SK-N-SH treated with all-trans-retinoic acid at 6 μM for 48 hours (cell line): ENCODE measurements around the gene PRKAG2.
A peak's percentile ranks its signal among the peaks of the same experiment; 100 is the strongest.

Experiments used
- ATAC-seq: fragments of 200-7000 bp; cut with Tn5 transposase; 3 replicates; pipeline ENCODE4 v1.9.1; 2020; ENCODE audit warnings: mild to moderate bottlenecking, moderate library complexity
- BACH2 ChIP-seq: fragments of 250-450 bp; sonication (Bioruptor Pico); IDR thresholded peaks from 2 replicates; pipeline ENCODE4 v1.9.0; 2021; ENCODE audit warnings: mild to moderate bottlenecking, borderline replicate concordance
- CSDC2 ChIP-seq: fragments of 250-450 bp; sonication (Bioruptor Pico); IDR thresholded peaks from 2 replicates; pipeline ENCODE4 v1.5.0; 2020; ENCODE audit warnings: mild to moderate bottlenecking, moderate library complexity
- CSRNP3 ChIP-seq: fragments of 250-450 bp; sonication (Bioruptor Pico); IDR thresholded peaks from 2 replicates; pipeline ENCODE4 v1.5.1; 2021; ENCODE audit warnings: mild to moderate bottlenecking, moderate library complexity
- ESRRG ChIP-seq: fragments of 250-450 bp; sonication (Bioruptor Pico); IDR thresholded peaks from 2 replicates; pipeline ENCODE4 v1.6.1; 2021; ENCODE audit warnings: mild to moderate bottlenecking
- GLIS3 ChIP-seq: fragments of 250-450 bp; sonication (Bioruptor Pico); IDR thresholded peaks from 2 replicates; pipeline ENCODE4 v1.5.0; 2020; ENCODE audit warnings: mild to moderate bottlenecking, moderate library complexity
- ISL1 ChIP-seq: fragments of 250-450 bp; sonication (Bioruptor Pico); IDR thresholded peaks from 2 replicates; pipeline ENCODE4 v2.1.2; 2022; ENCODE audit warnings: mild to moderate bottlenecking, moderate library complexity
- OSR1 ChIP-seq: fragments of 250-450 bp; sonication (Bioruptor Pico); IDR thresholded peaks from 2 replicates; pipeline ENCODE4 v1.8.0; 2022; ENCODE audit warnings: moderate library complexity, mild to moderate bottlenecking, inconsistent platforms
- PATZ1 ChIP-seq: fragments of 250-450 bp; sonication (Bioruptor Pico); IDR thresholded peaks from 2 replicates; pipeline ENCODE4 v1.8.0; 2020; ENCODE audit warnings: mild to moderate bottlenecking, moderate library complexity, borderline replicate concordance
- POU6F1 ChIP-seq: fragments of 250-450 bp; sonication (Bioruptor Pico); IDR thresholded peaks from 2 replicates; pipeline ENCODE4 v1.8.0; 2021; ENCODE audit warnings: low read depth, mild to moderate bottlenecking, moderate library complexity, borderline replicate concordance
- PPARA ChIP-seq: fragments of 250-450 bp; sonication (Bioruptor Pico); IDR thresholded peaks from 2 replicates; pipeline ENCODE4 v1.5.0; 2020; ENCODE audit warnings: mild to moderate bottlenecking, borderline replicate concordance
- RARB ChIP-seq: fragments of 250-450 bp; sonication (Bioruptor Pico); IDR thresholded peaks from 2 replicates; pipeline ENCODE4 v1.8.0; 2021; ENCODE audit warnings: mild to moderate bottlenecking, moderate library complexity
- SNAI2 ChIP-seq: fragments of 250-450 bp; sonication (Bioruptor Pico); IDR thresholded peaks from 2 replicates; pipeline ENCODE4 v1.5.0; 2020; ENCODE audit warnings: mild to moderate bottlenecking, moderate library complexity
- TCF4 ChIP-seq: fragments of 250-450 bp; sonication (Bioruptor Pico); IDR thresholded peaks from 2 replicates; pipeline ENCODE4 v1.8.0; 2021; ENCODE audit warnings: mild to moderate bottlenecking, moderate library complexity, borderline replicate concordance
- TOX ChIP-seq: fragments of 250-450 bp; sonication (Bioruptor Pico); IDR thresholded peaks from 2 replicates; pipeline ENCODE4 v1.8.0; 2021; ENCODE audit warnings: mild to moderate bottlenecking, moderate library complexity, borderline replicate concordance
- TSHZ2 ChIP-seq: fragments of 250-450 bp; sonication (Bioruptor Pico); IDR thresholded peaks from 2 replicates; pipeline ENCODE4 v1.5.0; 2020; ENCODE audit warnings: mild to moderate bottlenecking, moderate library complexity
- ZC3H10 ChIP-seq: fragments of 250-450 bp; sonication (Bioruptor Pico); IDR thresholded peaks from 2 replicates; pipeline ENCODE4 v1.5.1; 2021; ENCODE audit warnings: mild to moderate bottlenecking, moderate library complexity
- ZFP3 ChIP-seq: fragments of 250-450 bp; sonication (Bioruptor Pico); IDR thresholded peaks from 2 replicates; pipeline ENCODE4 v1.5.0; 2020; ENCODE audit warnings: mild to moderate bottlenecking, moderate library complexity
- ZFP30 ChIP-seq: fragments of 450-650 bp; formaldehyde crosslinking; IDR thresholded peaks from 2 replicates; pipeline ENCODE4 v1.5.0; 2022; ENCODE audit warnings: mild to moderate bottlenecking, moderate library complexity
- ZNF565 ChIP-seq: fragments of 450-650 bp; formaldehyde crosslinking; conservative IDR thresholded peaks from 2 replicates; pipeline ENCODE4 v1.5.0; 2020; ENCODE audit warnings: low read depth, mild to moderate bottlenecking, moderate library complexity
- ZNF70 ChIP-seq: fragments of 450-650 bp; formaldehyde crosslinking; IDR thresholded peaks from 2 replicates; pipeline ENCODE4 v1.5.0; 2020; ENCODE audit warnings: mild to moderate bottlenecking, moderate library complexity
- ZNF8 ChIP-seq: fragments of 450-650 bp; formaldehyde crosslinking; IDR thresholded peaks from 2 replicates; pipeline ENCODE4 v1.5.0; 2020; ENCODE audit warnings: mild to moderate bottlenecking, moderate library complexity
- TF ChIP-seq, protein P1 (sequence below): fragments of 250-450 bp; sonication (Bioruptor Pico); IDR thresholded peaks from 2 replicates; pipeline ENCODE4 v1.5.1; 2020; ENCODE audit warnings: low read depth, mild to moderate bottlenecking, moderate library complexity

Gene PRKAG2

DNA sequence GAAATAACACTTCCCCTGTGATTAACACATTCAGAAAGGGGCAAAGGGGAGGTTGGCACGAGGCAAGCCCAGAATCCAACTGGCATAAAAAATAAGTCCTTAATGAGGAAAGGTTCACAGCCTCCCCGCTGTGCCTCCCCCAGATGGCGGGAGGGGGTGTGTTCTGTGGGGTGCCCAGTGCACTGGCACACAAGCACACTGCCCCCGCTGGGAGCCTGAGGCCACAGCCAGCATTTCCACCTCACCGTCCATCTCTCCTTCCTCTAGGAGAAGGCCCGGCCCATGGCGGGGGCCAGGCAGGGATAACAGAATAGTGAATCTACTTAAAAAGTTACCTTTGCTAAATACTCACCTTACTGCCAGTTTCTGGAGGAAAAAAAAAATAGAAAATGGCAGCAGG, 43.2 kb downstream of the PRKAG2 start:
- TF ChIP-seq BACH2 (no peak), ZFP3 (CRISPR knock-in tag) (no peak), ZC3H10 (CRISPR knock-in tag) (no peak), ZNF565 (CRISPR knock-in tag) (no peak), OSR1 (no peak), PATZ1 (CRISPR knock-in tag) (no peak), TCF4 (CRISPR knock-in tag) (no peak)
- ATAC-seq, result peak; percentile 49; the same call in 2 of the 3 replicates

DNA sequence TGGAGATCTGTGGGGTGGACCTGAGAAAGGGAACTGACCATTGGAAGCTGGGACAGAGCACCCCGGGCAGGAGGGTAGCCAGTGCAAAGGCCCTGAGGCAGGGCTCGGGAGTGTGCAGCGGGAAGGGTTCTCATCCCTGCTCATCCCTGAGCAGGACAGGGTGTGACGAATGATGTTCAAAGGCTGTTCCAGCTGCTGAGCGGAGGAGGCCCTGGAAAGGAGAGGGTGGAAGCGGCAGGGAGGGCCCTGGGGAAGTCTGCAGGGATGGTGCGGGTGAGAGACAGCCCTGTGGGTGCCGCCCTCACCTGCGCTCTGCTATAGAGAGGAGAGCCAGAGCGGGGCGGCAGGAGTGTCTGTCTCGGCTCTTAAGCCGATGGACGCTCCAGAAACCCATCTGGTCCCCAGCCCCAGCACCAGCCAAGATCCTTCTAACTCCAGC, 43.7 kb downstream of the PRKAG2 start:
- TF ChIP-seq OSR1, result no peak
- no peak for TF ChIP-seq GLIS3 (CRISPR knock-in tag)
- no peak for TF ChIP-seq SNAI2
- TF ChIP-seq ZFP3 (CRISPR knock-in tag), result no peak
- TF ChIP-seq ESRRG (CRISPR knock-in tag), result no peak
- TF ChIP-seq TSHZ2 (CRISPR knock-in tag), result no peak
- no peak for TF ChIP-seq ZNF70 (CRISPR knock-in tag)
- no peak for TF ChIP-seq POU6F1
- TF ChIP-seq, protein P1, sequence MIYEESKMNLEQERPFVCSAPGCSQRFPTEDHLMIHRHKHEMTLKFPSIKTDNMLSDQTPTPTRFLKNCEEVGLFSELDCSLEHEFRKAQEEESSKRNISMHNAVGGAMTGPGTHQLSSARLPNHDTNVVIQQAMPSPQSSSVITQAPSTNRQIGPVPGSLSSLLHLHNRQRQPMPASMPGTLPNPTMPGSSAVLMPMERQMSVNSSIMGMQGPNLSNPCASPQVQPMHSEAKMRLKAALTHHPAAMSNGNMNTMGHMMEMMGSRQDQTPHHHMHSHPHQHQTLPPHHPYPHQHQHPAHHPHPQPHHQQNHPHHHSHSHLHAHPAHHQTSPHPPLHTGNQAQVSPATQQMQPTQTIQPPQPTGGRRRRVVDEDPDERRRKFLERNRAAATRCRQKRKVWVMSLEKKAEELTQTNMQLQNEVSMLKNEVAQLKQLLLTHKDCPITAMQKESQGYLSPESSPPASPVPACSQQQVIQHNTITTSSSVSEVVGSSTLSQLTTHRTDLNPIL (CRISPR knock-in tag), result no peak
- TF ChIP-seq ZNF8 (CRISPR knock-in tag), result no peak
- TF ChIP-seq CSRNP3 (CRISPR knock-in tag), result no peak
- no peak for TF ChIP-seq ISL1 (CRISPR knock-in tag)
- no peak for TF ChIP-seq RARB (CRISPR knock-in tag)
- TF ChIP-seq PPARA, result no peak
- TF ChIP-seq ZNF565 (CRISPR knock-in tag), result no peak
- TF ChIP-seq ZFP30 (CRISPR knock-in tag), result no peak
- TF ChIP-seq TCF4 (CRISPR knock-in tag), result no peak
- TF ChIP-seq BACH2, result no peak
- TF ChIP-seq TOX (CRISPR knock-in tag), result no peak
- TF ChIP-seq CSDC2 (CRISPR knock-in tag), result no peak
- TF ChIP-seq, all 23 proteins: peak for 0
- no peak for ATAC-seq

- no peak for ATAC-seq
- TF ChIP-seq OSR1 (no peak), ZC3H10 (CRISPR knock-in tag) (no peak), ISL1 (CRISPR knock-in tag) (no peak), GLIS3 (CRISPR knock-in tag) (no peak), POU6F1 (no peak), TSHZ2 (CRISPR knock-in tag) (no peak), ZNF565 (CRISPR knock-in tag) (no peak), CSRNP3 (CRISPR knock-in tag) (no peak), TCF4 (CRISPR knock-in tag) (no peak), ZFP30 (CRISPR knock-in tag) (no peak), PPARA (no peak), RARB (CRISPR knock-in tag) (no peak), TOX (CRISPR knock-in tag) (no peak), SNAI2 (no peak)
These were observed 44.3 kb downstream of the PRKAG2 start for GRCh38 chr7:151832656-151833055.
